Fibroblast of lung (primary cell): Measurements from ENCODE around the gene OGDH. TPM values are rescaled to one million over a fixed set of nuclear protein-coding genes. Genes with fewer than 3 reads are reported as not detected.
"Not testable (repeated sequence)": the region's sequence is repeated elsewhere in the genome, so short reads cannot be mapped to it uniquely, and the experiment has no call there.

Source experiments
- DNase-seq, 2 donors: peaks; one replicate each; pipeline versions ENCODE4 v3.0.0 to v3.0.0-alpha.2; 2010; ENCODE audit warnings: low read depth in 2 of 2
- H2AFZ ChIP-seq: 2 replicates; pipeline ENCODE4 v1.5.1; 2012; ENCODE audit warnings: low read length, control low read depth, inconsistent platforms
- H3K27ac ChIP-seq: 2 replicates; pipeline ENCODE4 v1.5.1; 2011; ENCODE audit warnings: low read length, control low read depth; ENCODE audit not compliant: insufficient read depth
- H3K27me3 ChIP-seq: 2 replicates; pipeline ENCODE4 v1.5.1; 2011; ENCODE audit warnings: mild to moderate bottlenecking, low read length; ENCODE audit not compliant: control insufficient read depth, insufficient read depth
- H3K36me3 ChIP-seq: 2 replicates; pipeline ENCODE4 v1.5.1; 2011; ENCODE audit warnings: low read length; ENCODE audit not compliant: control insufficient read depth, insufficient read depth
- H3K4me1 ChIP-seq: 2 replicates; pipeline ENCODE4 v1.5.1; 2011; ENCODE audit warnings: low read length; ENCODE audit not compliant: control insufficient read depth, insufficient read depth; ENCODE audit errors: extremely low read depth
- H3K4me2 ChIP-seq: 2 replicates; pipeline ENCODE4 v1.5.1; 2011; ENCODE audit warnings: low read length, control low read depth; ENCODE audit not compliant: insufficient read depth; ENCODE audit errors: extremely low read depth
- H3K4me3 ChIP-seq, 4 experiments: fragments of 200-600 bp in 1 of 4; sonication (generic) in 1 of 4; replicated peaks in 1 of 4; 2 replicates each; pipeline ENCODE4 v1.5.1; 2011 to 2016; ENCODE audit warnings: low read length in 4 of 4, low read depth in 3 of 4, mild to moderate bottlenecking in 3 of 4, control low read depth in 2 of 4, inconsistent platforms in 1 of 4, mixed read lengths in 1 of 4; ENCODE audit not compliant: insufficient read depth in 1 of 4; ENCODE audit errors: control extremely low read depth in 1 of 4
- H3K79me2 ChIP-seq: 2 replicates; pipeline ENCODE4 v1.5.1; 2012; ENCODE audit warnings: mild to moderate bottlenecking, low read length, inconsistent platforms; ENCODE audit not compliant: control insufficient read depth, insufficient read depth
- H3K9ac ChIP-seq: 2 replicates; pipeline ENCODE4 v1.5.1; 2011; ENCODE audit warnings: mild to moderate bottlenecking, low read length, control low read depth; ENCODE audit not compliant: insufficient read depth
- H3K9me3 ChIP-seq: 2 replicates; pipeline ENCODE4 v1.5.1; 2012; ENCODE audit warnings: low read depth, low read length; ENCODE audit not compliant: control insufficient read depth, insufficient read depth
- H4K20me1 ChIP-seq: 2 replicates; pipeline ENCODE4 v1.5.1; 2011; ENCODE audit warnings: low read length; ENCODE audit not compliant: control insufficient read depth, insufficient read depth; ENCODE audit errors: extremely low read depth
- EZH2 ChIP-seq: IDR thresholded peaks from 2 replicates; pipeline ENCODE4 v1.5.1; 2012; ENCODE audit warnings: low read length, control low read depth, mild to moderate bottlenecking; ENCODE audit errors: missing control alignments
- polyA plus RNA-seq, 2 donors: library from polyadenylated mRNA; depleted of rRNA in 1 of 2; stranded (reverse) in 1 of 2; unstranded in 1 of 2; fragments of >200 nt; gene quantifications; 2 replicates each; pipeline ENCODE4 v1.2.1, GENCODE V29; 2011 to 2012; ENCODE audit warnings: missing spikeins in 1 of 2
- total RNA-seq: library from RNA; depleted of rRNA; stranded (reverse); fragments of >200 nt; gene quantifications from 2 replicates; pipeline ENCODE4 v1.2.1, GENCODE V29; 2014
- TF ChIP-seq, protein P1 (sequence below), 2 donors: IDR thresholded peaks in 1 of 2; conservative IDR thresholded peaks in 1 of 2; 1 replicate in 1 of 2; 2 replicates in 1 of 2; pipeline ENCODE4 v1.5.1; 2011 to 2012; ENCODE audit warnings: low read length in 2 of 2, control low read depth in 1 of 2, inconsistent platforms in 1 of 2, low read depth in 1 of 2, mild to moderate bottlenecking in 1 of 2

Gene OGDH
- total and polyA plus RNA-seq, 2 donors (not counting 1 experiment from before 2014, with no cell fraction given), result 60.8 to 69.2 TPM

DNA sequence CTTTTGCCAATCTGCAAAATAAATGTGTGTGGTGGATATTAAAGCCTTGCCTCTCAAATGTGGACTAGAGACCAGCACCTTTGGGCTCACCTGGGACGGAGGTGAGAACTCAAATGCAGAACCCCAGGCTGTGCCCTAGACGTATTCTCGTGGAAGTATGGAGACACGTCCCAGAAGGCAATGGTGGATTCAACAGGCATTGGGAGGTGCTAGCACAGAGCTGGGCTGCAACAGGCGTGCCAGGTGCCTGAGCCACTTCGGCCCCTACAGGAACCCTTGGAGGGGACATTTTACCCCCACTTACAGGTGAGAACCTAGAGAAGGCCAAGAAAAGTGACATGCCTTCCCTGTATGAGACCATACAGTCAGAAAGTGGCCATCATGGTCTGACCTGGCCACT lies 44.9 kb upstream of the OGDH start:
- no peak overlapping the region for H2AFZ ChIP-seq
- no peak overlapping the region for H3K27ac ChIP-seq
- peaks cover 14% of the 10 kb centered on the region for H3K36me3 ChIP-seq
- no peaks in the 10 kb centered on the region for H3K9me3 ChIP-seq
- no peak overlapping the region for H3K4me3 ChIP-seq
- H3K4me2 ChIP-seq, result no peak overlapping the region
- no peak for DNase-seq
- no peaks in the 10 kb centered on the region for H3K27me3 ChIP-seq
- no peaks in the 10 kb centered on the region for H3K4me1 ChIP-seq
- TF ChIP-seq EZH2, result no peak
- TF ChIP-seq, protein P1, sequence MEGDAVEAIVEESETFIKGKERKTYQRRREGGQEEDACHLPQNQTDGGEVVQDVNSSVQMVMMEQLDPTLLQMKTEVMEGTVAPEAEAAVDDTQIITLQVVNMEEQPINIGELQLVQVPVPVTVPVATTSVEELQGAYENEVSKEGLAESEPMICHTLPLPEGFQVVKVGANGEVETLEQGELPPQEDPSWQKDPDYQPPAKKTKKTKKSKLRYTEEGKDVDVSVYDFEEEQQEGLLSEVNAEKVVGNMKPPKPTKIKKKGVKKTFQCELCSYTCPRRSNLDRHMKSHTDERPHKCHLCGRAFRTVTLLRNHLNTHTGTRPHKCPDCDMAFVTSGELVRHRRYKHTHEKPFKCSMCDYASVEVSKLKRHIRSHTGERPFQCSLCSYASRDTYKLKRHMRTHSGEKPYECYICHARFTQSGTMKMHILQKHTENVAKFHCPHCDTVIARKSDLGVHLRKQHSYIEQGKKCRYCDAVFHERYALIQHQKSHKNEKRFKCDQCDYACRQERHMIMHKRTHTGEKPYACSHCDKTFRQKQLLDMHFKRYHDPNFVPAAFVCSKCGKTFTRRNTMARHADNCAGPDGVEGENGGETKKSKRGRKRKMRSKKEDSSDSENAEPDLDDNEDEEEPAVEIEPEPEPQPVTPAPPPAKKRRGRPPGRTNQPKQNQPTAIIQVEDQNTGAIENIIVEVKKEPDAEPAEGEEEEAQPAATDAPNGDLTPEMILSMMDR (conservative IDR thresholded peaks at IDR 0.05 in 1 of 2, IDR thresholded peaks at IDR 0.05 in 1 of 2; ENCODE audit: low read depth in 1 of 2, low read length in 2 of 2), result no peak
- H3K79me2 ChIP-seq, result no peaks in the 10 kb centered on the region
- H4K20me1 ChIP-seq, result no peaks in the 10 kb centered on the region
- H3K9ac ChIP-seq, result no peak overlapping the region

DNA sequence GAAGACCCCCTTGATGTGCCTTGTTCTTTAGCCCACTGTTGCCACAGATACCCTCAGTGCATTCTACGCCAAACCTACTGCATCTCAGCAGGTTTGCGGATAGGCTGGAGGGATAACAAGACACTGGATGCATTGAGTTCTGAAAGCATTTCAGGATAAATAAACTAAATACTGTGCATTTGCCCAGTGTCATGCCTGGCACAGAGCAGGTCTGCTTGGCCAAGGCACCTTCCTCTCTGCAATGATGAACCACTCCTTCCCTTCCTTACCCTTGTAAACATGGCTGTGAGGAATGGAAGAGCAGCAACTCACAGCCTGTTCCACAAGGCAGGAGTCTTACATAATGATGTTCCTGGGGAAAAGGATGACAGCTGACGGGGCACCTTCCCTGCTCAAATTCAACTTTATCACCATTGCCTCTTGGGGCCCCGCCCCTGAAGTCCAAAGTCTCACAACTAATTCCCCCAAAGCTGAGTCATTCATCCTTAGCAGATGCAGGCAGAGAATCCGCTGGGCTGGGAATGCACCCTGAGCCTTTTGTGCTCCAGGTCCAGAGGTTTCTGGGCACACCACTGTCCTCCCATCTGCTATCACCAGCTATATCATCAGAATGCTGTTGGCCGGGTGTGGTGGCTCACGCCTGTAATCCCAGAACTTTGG lies 44.3 kb upstream of the OGDH start:
- no peak overlapping the region for H3K4me3 ChIP-seq
- H4K20me1 ChIP-seq, result no peaks in the 10 kb centered on the region
- H3K4me2 ChIP-seq, result no peak overlapping the region
- H3K27me3 ChIP-seq, result no peaks in the 10 kb centered on the region
- no peaks in the 10 kb centered on the region for H3K79me2 ChIP-seq
- no peak overlapping the region for H3K27ac ChIP-seq
- no peaks in the 10 kb centered on the region for H3K9me3 ChIP-seq
- TF ChIP-seq, protein P1 (conservative IDR thresholded peaks at IDR 0.05 in 1 of 2, IDR thresholded peaks at IDR 0.05 in 1 of 2; ENCODE audit: low read depth in 1 of 2, low read length in 2 of 2), result no peak
- no peak for TF ChIP-seq EZH2
- H3K4me1 ChIP-seq, result no peaks in the 10 kb centered on the region
- DNase-seq, result peak; percentile 38 to 58
- no peak overlapping the region for H3K9ac ChIP-seq
- no peak overlapping the region for H2AFZ ChIP-seq
- peaks cover 15% of the 10 kb centered on the region for H3K36me3 ChIP-seq

- H3K4me2 ChIP-seq, H4K20me1 ChIP-seq, DNase-seq, H3K4me3 ChIP-seq, H3K79me2 ChIP-seq, H3K9me3 ChIP-seq, H3K27me3 ChIP-seq, H3K27ac ChIP-seq, H3K4me1 ChIP-seq, H2AFZ ChIP-seq, H3K9ac ChIP-seq: not testable (repeated sequence)
- H3K36me3 ChIP-seq, result peaks cover 18% of the 10 kb centered on the region
Observed at GRCh38 chr7:44562622-44562962, 43.8 kb upstream of the OGDH start.
